Ectodermal cell (in vitro differentiated cells): ENCODE results near the gene IQCN.

Experiments used
- H3K27ac ChIP-seq: 2 replicates; pipeline ENCODE4 v1.7.0; 2013; ENCODE audit warnings: mild to moderate bottlenecking, low read depth, low read length; ENCODE audit not compliant: insufficient read depth, poor library complexity, severe bottlenecking
- H3K27me3 ChIP-seq: 2 replicates; pipeline ENCODE4 v1.7.0; 2013; ENCODE audit warnings: mild to moderate bottlenecking, low read length; ENCODE audit not compliant: insufficient read depth, control insufficient read depth, poor library complexity, severe bottlenecking
- H3K36me3 ChIP-seq: one replicate; pipeline ENCODE4 v1.7.0; 2013; ENCODE audit warnings: low read length; ENCODE audit not compliant: control insufficient read depth, insufficient read depth
- H3K4me1 ChIP-seq: one replicate; pipeline ENCODE4 v1.7.0; 2013; ENCODE audit warnings: low read length; ENCODE audit not compliant: control insufficient read depth, insufficient read depth
- H3K4me3 ChIP-seq: 2 replicates; pipeline ENCODE4 v1.7.0; 2013; ENCODE audit warnings: low read depth, low read length, control low read depth; ENCODE audit not compliant: insufficient read depth
- H3K9me3 ChIP-seq: 2 replicates; pipeline ENCODE4 v1.7.0; 2013; ENCODE audit warnings: mild to moderate bottlenecking, low read length, moderate library complexity; ENCODE audit not compliant: control insufficient read depth
- WGBS, 2 experiments: methylation state at CpG; one replicate each; pipeline ENCODE4 v1.1.7; 2013; ENCODE audit warnings: missing lambda C conversion rate in 2 of 2; 5-methylcytosine and 5-hydroxymethylcytosine counted together

Gene IQCN

DNA sequence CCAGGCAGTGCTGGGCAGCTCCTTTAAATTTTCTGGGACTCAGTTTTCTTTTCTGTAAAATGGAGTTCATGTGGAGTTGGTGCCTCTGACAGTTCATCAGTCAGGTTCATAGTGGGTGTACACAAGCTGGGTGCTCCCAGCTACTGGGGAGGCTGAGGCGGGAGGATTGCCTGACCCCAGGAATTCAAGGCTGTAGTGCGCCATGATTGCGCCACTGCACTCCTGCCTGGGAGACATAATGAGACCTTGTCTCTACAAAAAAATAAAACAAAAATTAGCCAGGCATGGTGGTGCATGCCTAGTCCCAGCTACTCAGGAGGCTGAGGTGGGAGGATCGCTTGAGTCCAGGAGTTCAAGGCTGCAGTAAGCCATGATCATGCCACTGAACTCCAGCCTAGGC is 21.1 kb downstream of the IQCN start:
- Histone ChIP-seq H3K27me3 (peaks cover 31% of the 10 kb centered on the region), H3K9me3 (no peaks in the 10 kb centered on the region), H3K36me3 (no peaks in the 10 kb centered on the region), H3K4me1 (no peaks in the 10 kb centered on the region), H3K4me3 (no peak overlapping the region), H3K27ac (no peak overlapping the region)
- WGBS, 2 experiments: 91 to 95% methylated on average over 4 of the region's 4 CpGs

DNA sequence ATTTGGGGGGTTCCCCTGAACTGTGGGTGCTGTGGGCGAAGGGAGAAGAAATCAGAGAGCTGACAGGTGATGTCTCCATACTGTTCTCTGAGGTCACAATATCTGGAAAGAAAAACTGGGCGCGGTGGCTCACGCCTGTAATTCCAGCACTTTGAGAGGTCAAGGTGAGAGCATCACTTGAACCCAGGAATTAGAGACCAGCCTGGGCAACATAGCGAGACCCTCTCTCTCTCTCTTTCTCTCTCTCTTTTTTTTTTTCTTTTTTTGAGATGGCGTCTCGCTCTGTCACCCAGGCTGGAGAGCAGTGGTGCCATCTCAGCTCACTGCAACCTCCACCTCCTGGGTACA is 21.9 kb downstream of the IQCN start:
- Histone ChIP-seq H3K36me3 (no peaks in the 10 kb centered on the region), H3K4me1 (no peaks in the 10 kb centered on the region), H3K27me3 (peaks cover 31% of the 10 kb centered on the region), H3K9me3 (no peaks in the 10 kb centered on the region), H3K4me3 (no peak overlapping the region), H3K27ac (no peak overlapping the region)
- WGBS, 2 experiments: 74 to 83% methylated on average over 7 of the region's 7 CpGs

- H3K4me1 ChIP-seq: no peaks in the 10 kb centered on the region
- WGBS, 2 experiments: 35% methylated on average over 19 to 22 of the region's 23 CpGs
- H3K27ac ChIP-seq: no peak overlapping the region
- no peaks in the 10 kb centered on the region for H3K9me3 ChIP-seq
- no peak overlapping the region for H3K4me3 ChIP-seq
- peaks cover 31% of the 10 kb centered on the region for H3K27me3 ChIP-seq
- H3K36me3 ChIP-seq: no peaks in the 10 kb centered on the region
Observed at GRCh38 chr19:18251587-18252369, 22.5 kb downstream of the IQCN start.

DNA sequence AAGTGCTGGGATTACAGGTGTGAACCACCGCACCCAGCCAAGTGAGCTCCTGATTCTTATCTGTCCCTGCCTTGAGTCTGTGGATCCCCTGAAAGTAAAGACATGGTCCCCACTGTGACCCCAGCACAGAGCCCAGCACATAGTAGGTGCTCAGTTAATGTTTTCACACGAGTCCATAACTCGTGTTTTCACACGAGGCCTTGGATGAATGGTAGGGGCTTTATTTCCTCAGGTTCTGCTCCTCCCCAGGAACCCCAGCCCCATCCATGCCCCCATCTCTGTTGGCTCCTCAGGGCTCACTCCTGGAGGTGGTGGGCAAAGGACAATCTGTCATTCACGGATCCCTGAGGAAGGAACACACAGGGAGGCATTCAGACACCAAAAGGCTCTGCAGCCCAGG is 24.4 kb downstream of the IQCN start:
- 92 to 95% methylated on average over 5 of the region's 5 CpGs for WGBS, 2 experiments
- no peak overlapping the region for H3K27ac ChIP-seq
- H3K4me1 ChIP-seq: no peaks in the 10 kb centered on the region
- no peak overlapping the region for H3K4me3 ChIP-seq
- H3K36me3 ChIP-seq: no peaks in the 10 kb centered on the region
- peaks cover 24% of the 10 kb centered on the region for H3K27me3 ChIP-seq
- no peaks in the 10 kb centered on the region for H3K9me3 ChIP-seq

- 77 to 78% methylated on average over 7 of the region's 7 CpGs for WGBS, 2 experiments
- no peaks in the 10 kb centered on the region for H3K36me3 ChIP-seq
- H3K4me3 ChIP-seq: no peak overlapping the region
- no peaks in the 10 kb centered on the region for H3K4me1 ChIP-seq
- no peaks in the 10 kb centered on the region for H3K9me3 ChIP-seq
- no peak overlapping the region for H3K27ac ChIP-seq
- H3K27me3 ChIP-seq: no peaks in the 10 kb centered on the region
Observed at GRCh38 chr19:18245297-18245696, 29.0 kb downstream of the IQCN start.

DNA sequence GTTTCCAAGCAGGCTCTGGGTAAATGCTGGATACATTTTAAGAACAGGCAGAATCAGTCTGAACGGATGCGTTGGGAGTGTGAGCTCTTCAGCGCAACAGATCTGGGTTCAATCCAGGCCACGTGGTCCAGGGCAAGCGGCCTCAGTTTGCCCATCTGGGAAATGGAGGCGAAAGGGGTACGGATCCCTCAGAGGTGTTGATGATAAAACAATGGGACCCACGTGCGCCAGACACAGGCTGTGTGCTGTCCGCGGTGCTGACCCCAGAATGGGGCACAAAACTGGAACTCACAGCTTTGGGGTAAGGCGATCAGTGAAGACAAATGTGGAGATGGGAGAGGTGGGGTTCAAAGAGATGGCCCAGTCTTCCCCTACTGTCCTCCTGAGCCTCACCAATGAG is 34.9 kb downstream of the IQCN start:
- Histone ChIP-seq H3K9me3 (no peaks in the 10 kb centered on the region), H3K27me3 (peaks cover 7% of the 10 kb centered on the region), H3K36me3 (no peaks in the 10 kb centered on the region), H3K27ac (no peak overlapping the region), H3K4me1 (no peaks in the 10 kb centered on the region), H3K4me3 (no peak overlapping the region)
- 41 to 44% methylated on average over 12 of the region's 12 CpGs for WGBS, 2 experiments

DNA sequence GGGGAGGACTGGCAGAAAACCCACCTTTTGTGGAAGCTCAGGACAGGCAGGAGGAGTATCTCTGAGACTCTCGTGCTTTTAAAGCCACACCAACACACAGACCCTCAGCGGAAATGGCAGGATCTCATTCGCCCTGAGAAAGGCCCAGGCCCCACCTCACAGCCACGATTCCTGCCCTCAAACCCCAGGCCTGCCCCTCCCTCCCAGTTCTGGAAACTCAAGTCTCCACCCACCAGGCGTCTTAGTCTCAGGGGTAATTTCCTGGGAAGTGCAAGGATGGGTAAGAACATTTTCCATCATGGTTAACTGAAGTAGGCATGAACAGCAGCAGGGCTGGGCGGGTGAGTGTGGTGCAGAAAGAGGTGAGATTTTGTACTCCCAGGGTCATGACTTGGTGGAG is 40.1 kb downstream of the IQCN start:
- 49 to 52% methylated on average over 6 of the region's 6 CpGs for WGBS, 2 experiments
- Histone ChIP-seq H3K4me3 (no peak overlapping the region), H3K27ac (no peak overlapping the region), H3K36me3 (no peaks in the 10 kb centered on the region), H3K9me3 (no peaks in the 10 kb centered on the region), H3K4me1 (peaks cover 4% of the 10 kb centered on the region), H3K27me3 (peaks cover 22% of the 10 kb centered on the region)

GRCh38 chr19:18233224-18233825 is 40.9 kb downstream of the IQCN start:
- no peak overlapping the region for H3K27ac ChIP-seq
- H3K4me1 ChIP-seq: peaks cover 4% of the 10 kb centered on the region
- no peaks in the 10 kb centered on the region for H3K36me3 ChIP-seq
- WGBS, 2 experiments: 20 to 21% methylated on average over 37 of the region's 37 CpGs
- peaks cover 19% of the 10 kb centered on the region for H3K27me3 ChIP-seq
- H3K4me3 ChIP-seq: no peak overlapping the region
- H3K9me3 ChIP-seq: no peaks in the 10 kb centered on the region

- Histone ChIP-seq H3K27me3 (peaks cover 19% of the 10 kb centered on the region), H3K4me1 (peaks cover 4% of the 10 kb centered on the region), H3K36me3 (no peaks in the 10 kb centered on the region), H3K27ac (no peak overlapping the region), H3K9me3 (no peaks in the 10 kb centered on the region), H3K4me3 (peak overlapping the region; percentile 14)
- WGBS, 2 experiments: 4% methylated on average over 46 of the region's 46 CpGs
Observed at GRCh38 chr19:18232540-18233223, 41.6 kb downstream of the IQCN start.

DNA sequence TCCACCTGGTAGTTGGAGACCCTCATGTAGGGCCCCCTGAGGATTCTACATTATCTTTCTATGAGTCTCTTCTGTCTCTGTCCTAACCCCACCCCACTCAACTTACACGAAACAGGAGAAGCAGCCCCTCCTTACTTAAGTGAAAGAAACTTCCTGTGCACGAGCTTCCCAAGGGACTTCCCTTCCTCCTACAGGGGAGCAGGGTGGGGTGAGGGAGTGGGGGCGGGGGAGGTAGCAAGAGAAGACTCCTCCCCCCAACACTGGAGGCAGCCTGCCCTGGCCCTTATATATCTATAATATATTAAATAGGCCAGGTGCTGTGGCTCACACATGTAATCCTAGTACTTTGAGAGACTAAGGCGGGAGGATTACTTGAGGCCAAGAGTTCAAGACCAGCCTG is 42.5 kb downstream of the IQCN start:
- H3K4me1 ChIP-seq: peaks cover 4% of the 10 kb centered on the region
- H3K4me3 ChIP-seq: no peak overlapping the region
- 54 to 88% methylated on average over 1 to 2 of the region's 4 CpGs for WGBS, 2 experiments
- H3K27ac ChIP-seq: no peak overlapping the region
- H3K27me3 ChIP-seq: peaks cover 29% of the 10 kb centered on the region
- H3K36me3 ChIP-seq: no peaks in the 10 kb centered on the region
- H3K9me3 ChIP-seq: no peaks in the 10 kb centered on the region
